ENCODE measurements around the gene CC2D2B. TPM values are rescaled to one million over a fixed set of nuclear protein-coding genes. Genes with fewer than 3 reads are reported as not detected.
"Not testable (repeated sequence)": the region's sequence is repeated elsewhere in the genome, so short reads cannot be mapped to it uniquely, and the experiment has no call there.

The CC2D2B gene
- 2.9 TPM for total RNA-seq

- DNase-seq (ENCODE audit: low spot score), result peak; percentile 80
Observed at GRCh38 chr10:95907456-95908253, at the start of gene CC2D2B. CC2D2B (plus strand) TSS chr10:95907975; CDS start chr10:95911324, 3,349 bp downstream.

- peak; percentile 20 for DNase-seq (ENCODE audit: low spot score)
Observed at GRCh38 chr10:95860166-95860940, 47.4 kb upstream of the CC2D2B start.

- no peak for DNase-seq (ENCODE audit: low spot score)
Observed at GRCh38 chr10:95861386-95861785, 46.4 kb upstream of the CC2D2B start.

- peak; percentile 46 for DNase-seq (ENCODE audit: low spot score)
Observed at GRCh38 chr10:95864906-95865813, 42.6 kb upstream of the CC2D2B start.

GRCh38 chr10:95865814-95866466 lies 41.8 kb upstream of the CC2D2B start:
- no peak for DNase-seq (ENCODE audit: low spot score)

GRCh38 chr10:95866467-95866842 lies 41.3 kb upstream of the CC2D2B start:
- DNase-seq (ENCODE audit: low spot score), result no peak

- no peak for DNase-seq (ENCODE audit: low spot score)
Observed at GRCh38 chr10:95867866-95868265, 39.9 kb upstream of the CC2D2B start.

GRCh38 chr10:95872158-95872711 lies 35.5 kb upstream of the CC2D2B start:
- DNase-seq (ENCODE audit: low spot score), result no peak

- DNase-seq (ENCODE audit: low spot score), result no peak
Observed at GRCh38 chr10:95873139-95873538, 34.6 kb upstream of the CC2D2B start.

GRCh38 chr10:95873651-95874050 lies 34.1 kb upstream of the CC2D2B start:
- no peak for DNase-seq (ENCODE audit: low spot score)

- DNase-seq (ENCODE audit: low spot score), result not testable (repeated sequence)
Observed at GRCh38 chr10:95874783-95875182, 33.0 kb upstream of the CC2D2B start.

- no peak for DNase-seq (ENCODE audit: low spot score)
Observed at GRCh38 chr10:95876756-95877155, 31.0 kb upstream of the CC2D2B start.

GRCh38 chr10:95877881-95878280 lies 29.9 kb upstream of the CC2D2B start:
- DNase-seq (ENCODE audit: low spot score), result no peak

GRCh38 chr10:95880704-95881103 lies 27.1 kb upstream of the CC2D2B start:
- DNase-seq (ENCODE audit: low spot score), result no peak

- no peak for DNase-seq (ENCODE audit: low spot score)
Observed at GRCh38 chr10:95881316-95881715, 26.5 kb upstream of the CC2D2B start.

GRCh38 chr10:95889830-95890229 lies 17.9 kb upstream of the CC2D2B start:
- DNase-seq (ENCODE audit: low spot score), result no peak

GRCh38 chr10:95896071-95896850 lies 11.5 kb upstream of the CC2D2B start:
- no peak for DNase-seq (ENCODE audit: low spot score)

- DNase-seq (ENCODE audit: low spot score), result not testable (repeated sequence)
Observed at GRCh38 chr10:95905897-95906580, 1.7 kb upstream of the CC2D2B start.

GRCh38 chr10:95906677-95907455 lies 909 bp upstream of the CC2D2B start:
- peak; percentile 36 for DNase-seq (ENCODE audit: low spot score)
